SK-N-SH (cell line): ENCODE measurements around the gene FAM118A. TPM values are rescaled to one million over a fixed set of nuclear protein-coding genes. Genes with fewer than 3 reads are reported as not detected.

ENCODE experiments used
- CTCF ChIA-PET: fragments of 300-600, 350-600 bp; formaldehyde crosslinking; extraction: SDS; loops from one replicate; lab custom pipeline; 2021; lab: Yijun Ruan, JAX
- POLR2A ChIA-PET: fragments of 350-600 bp; sonication (Branson Sonifier 250); formaldehyde crosslinking; extraction: SDS; loops from one replicate; lab custom pipeline; 2020; ENCODE audit warnings: antibody characterized with exemption, inconsistent platforms; lab: Yijun Ruan, JAX
- DNase-seq: peaks from one replicate; pipeline ENCODE4 v3.0.0; 2012
- H2AFZ ChIP-seq: fragments of 200-600 bp; sonication (generic); 2 replicates; pipeline ENCODE4 v1.8.1; 2016; ENCODE audit warnings: antibody characterized with exemption, mild to moderate bottlenecking, low read depth
- H3F3A ChIP-seq: fragments of 200-600 bp; sonication (generic); replicated peaks from 2 replicates; pipeline ENCODE3; 2016; ENCODE audit warnings: antibody characterized with exemption, mild to moderate bottlenecking; ENCODE audit not compliant: insufficient read depth
- H3K27ac ChIP-seq, 2 experiments: fragments of 200-500 bp in 1 of 2; fragments of 200-600 bp in 1 of 2; sonication (Bioruptor generic) in 1 of 2; sonication (generic), shearing (Covaris generic) in 1 of 2; 2 replicates each; pipeline versions ENCODE4 v1.5.1 to v1.6.1; 2014 to 2016; ENCODE audit warnings: low read depth in 2 of 2, inconsistent platforms in 1 of 2, low read length in 1 of 2, mild to moderate bottlenecking in 1 of 2, mixed read lengths in 1 of 2
- H3K27me3 ChIP-seq: fragments of 200-600 bp; sonication (generic), shearing (Covaris generic); 2 replicates; pipeline ENCODE4 v1.6.1; 2016; ENCODE audit warnings: mixed run types; ENCODE audit not compliant: insufficient read depth
- H3K36me3 ChIP-seq, 2 experiments: fragments of 200-500 bp in 1 of 2; fragments of 200-600 bp in 1 of 2; sonication (Bioruptor generic) in 1 of 2; sonication (generic) in 1 of 2; replicated peaks in 1 of 2; 2 replicates each; pipeline versions ENCODE3 to v1.5.1; 2014 to 2016; ENCODE audit warnings: low read length in 1 of 2, mild to moderate bottlenecking in 1 of 2; ENCODE audit not compliant: insufficient read depth in 2 of 2, control insufficient read depth in 1 of 2
- H3K4me1 ChIP-seq, 2 experiments: fragments of 200-500 bp in 1 of 2; fragments of 200-600 bp in 1 of 2; sonication (Bioruptor generic) in 1 of 2; sonication (generic), shearing (Covaris generic) in 1 of 2; 2 replicates each; pipeline versions ENCODE4 v1.5.1 to v1.6.1; 2014 to 2016; ENCODE audit warnings: low read depth in 1 of 2, low read length in 1 of 2, mixed run types in 1 of 2; ENCODE audit not compliant: insufficient read depth in 2 of 2, control insufficient read depth in 1 of 2
- H3K4me2 ChIP-seq: fragments of 200-600 bp; sonication (generic), shearing (Covaris generic); 2 replicates; pipeline ENCODE4 v1.6.1; 2017; ENCODE audit warnings: mixed run types
- H3K4me3 ChIP-seq, 2 experiments: fragments of 200-500 bp in 1 of 2; fragments of 200-600 bp in 1 of 2; sonication (Bioruptor generic) in 1 of 2; sonication (generic), shearing (Covaris generic) in 1 of 2; 2 replicates each; pipeline versions ENCODE4 v1.5.1 to v1.8.1; 2014 to 2016; ENCODE audit warnings: low read depth in 2 of 2, inconsistent platforms in 1 of 2, low read length in 1 of 2, mild to moderate bottlenecking in 1 of 2, mixed read lengths in 1 of 2, moderate library complexity in 1 of 2
- H3K79me2 ChIP-seq: fragments of 200-600 bp; sonication (generic); 2 replicates; pipeline ENCODE4 v1.8.1; 2017; ENCODE audit warnings: mild to moderate bottlenecking; ENCODE audit not compliant: insufficient read depth
- H3K9ac ChIP-seq: fragments of 200-600 bp; sonication (generic); 2 replicates; pipeline ENCODE4 v1.6.1; 2017; ENCODE audit warnings: mixed run types
- H3K9me2 ChIP-seq: fragments of 200-600 bp; sonication (generic); 2 replicates; pipeline ENCODE4 v1.6.1; 2017; ENCODE audit warnings: mixed run types
- H3K9me3 ChIP-seq: fragments of 200-600 bp; sonication (generic); 2 replicates; pipeline ENCODE4 v1.6.1; 2017; ENCODE audit warnings: mixed run types, mild to moderate bottlenecking, moderate library complexity
- H4K20me1 ChIP-seq: fragments of 200-600 bp; sonication (generic); 2 replicates; pipeline ENCODE4 v1.6.1; 2017; ENCODE audit warnings: mild to moderate bottlenecking, mixed run types; ENCODE audit not compliant: insufficient read depth
- ELF1 ChIP-seq: IDR thresholded peaks from 2 replicates; pipeline ENCODE4 v1.4.0; 2012
- EP300 ChIP-seq, 2 experiments: IDR thresholded peaks; 2 replicates each; pipeline versions ENCODE4 v1.4.0 to v1.6.1; 2012; ENCODE audit warnings: borderline replicate concordance in 1 of 2, low read depth in 1 of 2, low read length in 1 of 2
- FOXJ3 ChIP-seq: sonication (generic); formaldehyde crosslinking; IDR thresholded peaks from 2 replicates; pipeline ENCODE4 v1.5.1; 2020; ENCODE audit warnings: mild to moderate bottlenecking, missing genetic modification reagents
- FOXM1 ChIP-seq: IDR thresholded peaks from 2 replicates; pipeline ENCODE4 v1.4.0; 2012; ENCODE audit warnings: low read depth, mild to moderate bottlenecking
- JUND ChIP-seq: IDR thresholded peaks from 2 replicates; pipeline ENCODE4 v1.4.0; 2012
- MEF2A ChIP-seq: IDR thresholded peaks from 2 replicates; pipeline ENCODE4 v1.4.0; 2012; ENCODE audit warnings: low read depth, borderline replicate concordance
- NRF1 ChIP-seq: IDR thresholded peaks from 2 replicates; pipeline ENCODE4 v1.6.1; 2012; ENCODE audit warnings: low read depth, mild to moderate bottlenecking, low read length
- POLR2AphosphoS5 ChIP-seq: IDR thresholded peaks from 2 replicates; pipeline ENCODE4 v1.6.1; 2012; ENCODE audit warnings: low read depth, low read length
- RFX5 ChIP-seq: IDR thresholded peaks from 2 replicates; pipeline ENCODE4 v1.6.1; 2012; ENCODE audit warnings: mild to moderate bottlenecking, improper control_type of control experiment, low read length
- SIN3A ChIP-seq: IDR thresholded peaks from 2 replicates; pipeline ENCODE4 v1.6.1; 2012; ENCODE audit warnings: low read depth, mild to moderate bottlenecking, low read length, moderate library complexity, borderline replicate concordance
- TEAD4 ChIP-seq: IDR thresholded peaks from 2 replicates; pipeline ENCODE4 v1.4.0; 2012; ENCODE audit warnings: mild to moderate bottlenecking, borderline replicate concordance; ENCODE audit not compliant: insufficient read depth
- YY1 ChIP-seq: IDR thresholded peaks from 2 replicates; pipeline ENCODE4 v1.4.0; 2012; ENCODE audit warnings: low read depth, mild to moderate bottlenecking
- WGBS: methylation state at CpG from one replicate; pipeline ENCODE4 v1.1.6; 2017; ENCODE audit warnings: low lambda C conversion rate; 5-methylcytosine and 5-hydroxymethylcytosine counted together
- polyA plus RNA-seq, 3 experiments: library from polyadenylated mRNA; depleted of rRNA; stranded (reverse); fragments of >200 nt; gene quantifications; 2 replicates each; pipeline ENCODE4 v1.2.3, GENCODE V29; 2012
- TF ChIP-seq, protein P1 (sequence below): fragments of 150-350 bp; IDR thresholded peaks from 2 replicates; pipeline ENCODE4 v1.6.1; 2016; ENCODE audit warnings: mild to moderate bottlenecking, low read depth, low read length
- TF ChIP-seq, protein P2 (sequence below): IDR thresholded peaks from 2 replicates; pipeline ENCODE4 v1.4.0; 2012; ENCODE audit warnings: low read depth, borderline replicate concordance
- TF ChIP-seq, protein P3 (sequence below): IDR thresholded peaks from 2 replicates; pipeline ENCODE4 v1.4.0; 2012; ENCODE audit warnings: low read depth
- TF ChIP-seq, protein P4 (sequence below): fragments of 200-600 bp; sonication (generic); IDR thresholded peaks from 2 replicates; pipeline ENCODE4 v1.6.1; 2017; ENCODE audit warnings: antibody characterized with exemption, mild to moderate bottlenecking, moderate library complexity
- TF ChIP-seq, protein P5 (sequence below): IDR thresholded peaks from 2 replicates; pipeline ENCODE4 v1.4.0; 2012; ENCODE audit warnings: low read depth, borderline replicate concordance
- TF ChIP-seq, protein P6 (sequence below): IDR thresholded peaks from 2 replicates; pipeline ENCODE4; 2012

FAM118A gene
- polyA plus RNA-seq, 1 of the 3 experiments (the other 2 are of a cell fraction) = 11.3 TPM

DNA sequence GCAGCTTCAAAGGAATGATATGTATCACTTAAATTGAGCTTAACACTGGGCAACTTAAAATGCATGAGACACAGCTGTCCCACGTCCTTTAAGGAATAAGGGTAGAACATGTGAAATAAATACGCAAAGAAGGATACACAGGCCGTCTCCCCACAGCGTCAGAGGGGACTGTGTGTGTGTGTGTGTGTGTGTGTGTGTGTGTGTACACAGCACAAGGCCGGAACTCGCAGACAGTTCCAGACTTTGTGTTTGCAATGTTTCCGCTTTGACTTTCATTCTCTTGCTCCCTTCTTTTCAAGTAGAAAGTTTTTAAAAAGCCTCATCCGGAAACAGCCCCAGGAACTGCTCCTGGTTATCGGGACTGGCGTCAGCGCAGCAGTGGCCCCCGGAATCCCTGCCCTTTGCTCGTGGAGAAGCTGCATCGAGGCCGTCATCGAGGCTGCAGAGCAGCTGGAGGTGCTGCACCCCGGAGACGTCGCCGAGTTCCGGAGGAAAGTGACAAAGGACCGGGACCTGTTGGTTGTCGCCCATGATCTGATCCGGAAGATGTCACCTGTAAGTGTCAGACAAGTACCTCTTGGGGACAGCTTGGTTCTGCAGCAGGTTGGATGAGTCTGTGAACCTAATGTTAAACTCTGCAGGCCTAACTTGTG is 13.3 kb downstream of the FAM118A start (continued):
- TF ChIP-seq, protein P1, sequence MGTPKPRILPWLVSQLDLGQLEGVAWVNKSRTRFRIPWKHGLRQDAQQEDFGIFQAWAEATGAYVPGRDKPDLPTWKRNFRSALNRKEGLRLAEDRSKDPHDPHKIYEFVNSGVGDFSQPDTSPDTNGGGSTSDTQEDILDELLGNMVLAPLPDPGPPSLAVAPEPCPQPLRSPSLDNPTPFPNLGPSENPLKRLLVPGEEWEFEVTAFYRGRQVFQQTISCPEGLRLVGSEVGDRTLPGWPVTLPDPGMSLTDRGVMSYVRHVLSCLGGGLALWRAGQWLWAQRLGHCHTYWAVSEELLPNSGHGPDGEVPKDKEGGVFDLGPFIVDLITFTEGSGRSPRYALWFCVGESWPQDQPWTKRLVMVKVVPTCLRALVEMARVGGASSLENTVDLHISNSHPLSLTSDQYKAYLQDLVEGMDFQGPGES = no peak
- no peak for TF ChIP-seq TEAD4
- TF ChIP-seq, protein P2, sequence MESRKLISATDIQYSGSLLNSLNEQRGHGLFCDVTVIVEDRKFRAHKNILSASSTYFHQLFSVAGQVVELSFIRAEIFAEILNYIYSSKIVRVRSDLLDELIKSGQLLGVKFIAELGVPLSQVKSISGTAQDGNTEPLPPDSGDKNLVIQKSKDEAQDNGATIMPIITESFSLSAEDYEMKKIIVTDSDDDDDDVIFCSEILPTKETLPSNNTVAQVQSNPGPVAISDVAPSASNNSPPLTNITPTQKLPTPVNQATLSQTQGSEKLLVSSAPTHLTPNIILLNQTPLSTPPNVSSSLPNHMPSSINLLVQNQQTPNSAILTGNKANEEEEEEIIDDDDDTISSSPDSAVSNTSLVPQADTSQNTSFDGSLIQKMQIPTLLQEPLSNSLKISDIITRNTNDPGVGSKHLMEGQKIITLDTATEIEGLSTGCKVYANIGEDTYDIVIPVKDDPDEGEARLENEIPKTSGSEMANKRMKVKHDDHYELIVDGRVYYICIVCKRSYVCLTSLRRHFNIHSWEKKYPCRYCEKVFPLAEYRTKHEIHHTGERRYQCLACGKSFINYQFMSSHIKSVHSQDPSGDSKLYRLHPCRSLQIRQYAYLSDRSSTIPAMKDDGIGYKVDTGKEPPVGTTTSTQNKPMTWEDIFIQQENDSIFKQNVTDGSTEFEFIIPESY = no peak
- no peak for TF ChIP-seq JUND
- no peak for TF ChIP-seq POLR2AphosphoS5
- TF ChIP-seq, all 33 proteins: peak for 0

DNA sequence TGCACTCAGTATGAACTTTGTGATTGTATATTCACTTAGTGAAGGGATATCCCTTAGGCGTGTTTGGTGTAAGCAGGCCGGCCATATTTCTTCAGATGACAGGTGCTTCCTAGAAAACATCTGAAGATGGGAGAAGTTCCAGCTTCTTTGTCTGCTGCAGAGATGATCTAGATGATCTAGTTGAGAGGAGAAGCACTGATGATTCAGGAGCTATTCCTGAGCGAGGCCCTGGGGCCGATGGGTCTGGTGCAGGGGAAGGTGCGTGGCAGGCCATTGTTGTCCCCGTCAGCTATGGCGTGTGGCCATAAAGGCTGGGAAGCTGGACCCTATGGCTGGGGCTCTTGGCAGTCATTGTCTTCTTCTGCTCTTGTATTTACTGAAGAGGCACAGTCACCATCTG is 14.0 kb downstream of the FAM118A start:
- WGBS = 85% methylated on average over 7 of the region's 7 CpGs
- H2AFZ ChIP-seq = no peak overlapping the region
- H3K4me2 ChIP-seq = no peak overlapping the region
- no peaks in the 10 kb centered on the region for H3K9me2 ChIP-seq
- H3K9ac ChIP-seq = no peak overlapping the region
- H3K27ac ChIP-seq = no peak overlapping the region
- no peaks in the 10 kb centered on the region for H3K27me3 ChIP-seq
- no peaks in the 10 kb centered on the region for H3K9me3 ChIP-seq
- POLR2A ChIA-PET = interaction anchor here (1.0 kb wide), 1 partner anchor 9 kb away, joined by 3 read pairs; no protein-coding TSS in a partner anchor
- H3K79me2 ChIP-seq = peaks cover 31% of the 10 kb centered on the region
- peaks cover 6 to 17% of the 10 kb centered on the region in 2 experiments for H3K36me3 ChIP-seq
- no peak for DNase-seq
- no peak overlapping the region for H3K4me3 ChIP-seq
- H3F3A ChIP-seq = peaks cover 3% of the 10 kb centered on the region
- H4K20me1 ChIP-seq = no peaks in the 10 kb centered on the region
- H3K4me1 ChIP-seq = peaks cover 8 to 33% of the 10 kb centered on the region in 2 experiments
- CTCF ChIA-PET = interaction anchor here (0.6 to 1.9 kb wide), 4 partner anchors 11 to 230 kb away, joined by 3 to 7 read pairs (median 3); no protein-coding TSS in a partner anchor
- TF ChIP-seq, protein P1 = no peak
- no peak for TF ChIP-seq JUND
- no peak for TF ChIP-seq SIN3A
- no peak for TF ChIP-seq EP300 (IDR thresholded peaks at IDR 0.05; ENCODE audit: borderline replicate concordance in 1 of 2, low read depth in 1 of 2, low read length in 1 of 2)
- TF ChIP-seq YY1 = no peak
- TF ChIP-seq MEF2A = no peak
- TF ChIP-seq, protein P3, sequence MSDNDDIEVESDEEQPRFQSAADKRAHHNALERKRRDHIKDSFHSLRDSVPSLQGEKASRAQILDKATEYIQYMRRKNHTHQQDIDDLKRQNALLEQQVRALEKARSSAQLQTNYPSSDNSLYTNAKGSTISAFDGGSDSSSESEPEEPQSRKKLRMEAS = no peak
- TF ChIP-seq, protein P4, sequence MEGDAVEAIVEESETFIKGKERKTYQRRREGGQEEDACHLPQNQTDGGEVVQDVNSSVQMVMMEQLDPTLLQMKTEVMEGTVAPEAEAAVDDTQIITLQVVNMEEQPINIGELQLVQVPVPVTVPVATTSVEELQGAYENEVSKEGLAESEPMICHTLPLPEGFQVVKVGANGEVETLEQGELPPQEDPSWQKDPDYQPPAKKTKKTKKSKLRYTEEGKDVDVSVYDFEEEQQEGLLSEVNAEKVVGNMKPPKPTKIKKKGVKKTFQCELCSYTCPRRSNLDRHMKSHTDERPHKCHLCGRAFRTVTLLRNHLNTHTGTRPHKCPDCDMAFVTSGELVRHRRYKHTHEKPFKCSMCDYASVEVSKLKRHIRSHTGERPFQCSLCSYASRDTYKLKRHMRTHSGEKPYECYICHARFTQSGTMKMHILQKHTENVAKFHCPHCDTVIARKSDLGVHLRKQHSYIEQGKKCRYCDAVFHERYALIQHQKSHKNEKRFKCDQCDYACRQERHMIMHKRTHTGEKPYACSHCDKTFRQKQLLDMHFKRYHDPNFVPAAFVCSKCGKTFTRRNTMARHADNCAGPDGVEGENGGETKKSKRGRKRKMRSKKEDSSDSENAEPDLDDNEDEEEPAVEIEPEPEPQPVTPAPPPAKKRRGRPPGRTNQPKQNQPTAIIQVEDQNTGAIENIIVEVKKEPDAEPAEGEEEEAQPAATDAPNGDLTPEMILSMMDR = no peak
- no peak for TF ChIP-seq RFX5
- no peak for TF ChIP-seq FOXM1
- TF ChIP-seq, protein P5, sequence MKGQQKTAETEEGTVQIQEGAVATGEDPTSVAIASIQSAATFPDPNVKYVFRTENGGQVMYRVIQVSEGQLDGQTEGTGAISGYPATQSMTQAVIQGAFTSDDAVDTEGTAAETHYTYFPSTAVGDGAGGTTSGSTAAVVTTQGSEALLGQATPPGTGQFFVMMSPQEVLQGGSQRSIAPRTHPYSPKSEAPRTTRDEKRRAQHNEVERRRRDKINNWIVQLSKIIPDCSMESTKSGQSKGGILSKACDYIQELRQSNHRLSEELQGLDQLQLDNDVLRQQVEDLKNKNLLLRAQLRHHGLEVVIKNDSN = no peak
- no peak for TF ChIP-seq ELF1
- TF ChIP-seq NRF1 = no peak
- TF ChIP-seq FOXJ3 (CRISPR knock-in tag) = no peak
- TF ChIP-seq, protein P6, sequence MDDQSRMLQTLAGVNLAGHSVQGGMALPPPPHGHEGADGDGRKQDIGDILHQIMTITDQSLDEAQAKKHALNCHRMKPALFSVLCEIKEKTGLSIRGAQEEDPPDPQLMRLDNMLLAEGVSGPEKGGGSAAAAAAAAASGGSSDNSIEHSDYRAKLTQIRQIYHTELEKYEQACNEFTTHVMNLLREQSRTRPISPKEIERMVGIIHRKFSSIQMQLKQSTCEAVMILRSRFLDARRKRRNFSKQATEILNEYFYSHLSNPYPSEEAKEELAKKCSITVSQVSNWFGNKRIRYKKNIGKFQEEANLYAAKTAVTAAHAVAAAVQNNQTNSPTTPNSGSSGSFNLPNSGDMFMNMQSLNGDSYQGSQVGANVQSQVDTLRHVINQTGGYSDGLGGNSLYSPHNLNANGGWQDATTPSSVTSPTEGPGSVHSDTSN = no peak
- TF ChIP-seq, all 33 proteins: peak for 0
